Uterus (tissue), 4 donors: ENCODE measurements around the gene ZBTB2. TPM values are rescaled to one million over a fixed set of nuclear protein-coding genes. Genes with fewer than 3 reads are reported as not detected.

Experiments used
- DNase-seq, 2 donors: peaks; one replicate each; pipeline ENCODE4 v3.0.0-alpha.2; 2019 to 2020
- H3K27ac ChIP-seq, 2 donors: fragments of 200-600 bp; sonication (generic); 1 replicate in 1 of 2; 2 replicates in 1 of 2; pipeline ENCODE4 v1.5.1; 2016 to 2018
- H3K27me3 ChIP-seq, 2 donors: fragments of 200-600 bp; sonication (generic); one replicate each; pipeline ENCODE4 v1.5.1; 2018 to 2019; ENCODE audit warnings: control low read depth in 1 of 2
- H3K36me3 ChIP-seq, 2 donors: fragments of 200-600 bp; sonication (generic); one replicate each; pipeline ENCODE4 v1.5.1; 2019; ENCODE audit warnings: control low read depth in 1 of 2
- H3K4me1 ChIP-seq, 2 donors: fragments of 200-600 bp; sonication (generic); one replicate each; pipeline ENCODE4 v1.5.1; 2018 to 2019; ENCODE audit warnings: control low read depth in 1 of 2
- H3K4me3 ChIP-seq, 2 donors: fragments of 200-600 bp; sonication (generic); 1 replicate in 1 of 2; 2 replicates in 1 of 2; pipeline ENCODE4 v1.5.1; 2018 to 2019; ENCODE audit warnings: mild to moderate bottlenecking in 1 of 2
- H3K9me3 ChIP-seq, 2 donors: fragments of 200-600 bp; sonication (generic); one replicate each; pipeline ENCODE4 v1.5.1; 2019; ENCODE audit warnings: control low read depth in 1 of 2
- POLR2A ChIP-seq, 2 donors: fragments of 450-650 bp; IDR thresholded peaks; one replicate each; pipeline ENCODE4 v1.6.1; 2016; ENCODE audit warnings: antibody characterized with exemption in 2 of 2, mild to moderate bottlenecking in 1 of 2, moderate library complexity in 1 of 2
- intact Hi-C: fragments of 100-400 bp; cut with DNase I; formaldehyde crosslinking; loops from one replicate; pipeline ENCODE4 v1.15.1; 2023; ENCODE audit warnings: low total_unique reads
- total RNA-seq, 4 donors: library from RNA; depleted of rRNA in 3 of 4; stranded (reverse); fragments of >200 nt in 3 of 4; gene quantifications; one replicate each; pipeline versions ENCODE4 v1.1.0 to v1.2.4, GENCODE V29; 2014 to 2023
- TF ChIP-seq, protein P1 (sequence below), 4 experiments: fragments of 200-600 bp in 2 of 4; fragments of 450-650 bp in 2 of 4; sonication (generic) in 2 of 4; IDR thresholded peaks; one replicate each; pipeline ENCODE4 v1.5.1; 2016 to 2019; ENCODE audit warnings: antibody characterized with exemption in 4 of 4, mild to moderate bottlenecking in 2 of 4, moderate library complexity in 1 of 4
- donor health status: DM: yes; HTN: yes; CAD: no.

Gene ZBTB2
- total RNA-seq, 4 donors from 2014 or later = 3.6 to 17.5 (median 6.8) TPM

DNA sequence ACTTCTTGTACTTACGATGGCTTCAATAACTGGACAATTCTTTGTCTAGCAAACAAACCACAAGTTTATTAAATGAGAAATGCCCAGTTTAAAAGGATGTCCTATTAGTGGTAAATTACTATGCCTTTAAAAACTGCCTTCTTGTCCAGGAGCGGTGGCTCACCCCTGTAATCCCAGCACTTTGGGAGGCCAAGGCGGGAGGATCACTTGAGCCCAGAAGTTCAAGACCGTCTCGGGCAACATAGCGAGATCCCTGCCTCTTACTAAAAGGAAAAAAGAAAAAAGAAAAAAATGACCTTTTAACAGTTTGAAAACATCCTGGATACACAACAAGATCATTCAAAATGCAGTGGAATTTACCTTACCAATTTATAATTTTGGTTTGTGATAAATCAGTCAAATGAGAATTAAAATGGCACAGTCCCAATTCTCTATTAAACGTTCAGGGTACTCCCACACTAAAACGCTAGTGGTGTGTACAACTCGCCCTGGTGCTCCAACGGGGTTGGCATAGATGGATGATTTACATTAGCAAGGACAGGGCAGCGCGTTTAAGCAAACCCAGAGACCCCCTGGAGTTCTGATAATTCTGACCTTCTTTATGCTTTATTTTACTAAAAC lies 2.3 kb downstream of the ZBTB2 start:
- Histone ChIP-seq H3K9me3 (no peaks in the 10 kb centered on the region), H3K4me1 (peaks cover 3 to 7% of the 10 kb centered on the region in 2 donors)

DNA sequence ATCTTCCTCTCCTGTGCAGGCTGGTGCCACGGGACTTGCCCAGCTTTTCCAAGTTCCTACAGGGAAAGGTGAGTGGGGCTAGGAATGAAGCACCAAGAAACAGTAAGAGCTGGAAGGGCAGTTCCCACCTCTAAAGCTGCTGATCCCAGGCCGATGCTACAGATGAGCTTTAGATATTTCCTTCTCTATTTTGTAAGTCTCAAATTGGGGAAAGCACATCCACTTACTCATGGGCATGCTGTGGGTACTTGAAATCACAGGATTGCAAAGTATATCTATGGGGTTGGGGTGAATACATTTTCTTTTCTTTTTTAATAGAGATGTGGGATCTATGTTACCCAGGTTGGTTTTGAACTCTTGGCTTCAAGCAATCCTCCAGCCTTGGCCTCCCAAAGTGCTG lies 3.1 kb downstream of the ZBTB2 start:
- no peaks in the 10 kb centered on the region for H3K27me3 ChIP-seq
- H3K4me1 ChIP-seq = peaks cover 3 to 7% of the 10 kb centered on the region in 2 donors
- no peak for DNase-seq
- no peak for TF ChIP-seq POLR2A (IDR thresholded peaks at IDR 0.05)
- TF ChIP-seq, protein P1, sequence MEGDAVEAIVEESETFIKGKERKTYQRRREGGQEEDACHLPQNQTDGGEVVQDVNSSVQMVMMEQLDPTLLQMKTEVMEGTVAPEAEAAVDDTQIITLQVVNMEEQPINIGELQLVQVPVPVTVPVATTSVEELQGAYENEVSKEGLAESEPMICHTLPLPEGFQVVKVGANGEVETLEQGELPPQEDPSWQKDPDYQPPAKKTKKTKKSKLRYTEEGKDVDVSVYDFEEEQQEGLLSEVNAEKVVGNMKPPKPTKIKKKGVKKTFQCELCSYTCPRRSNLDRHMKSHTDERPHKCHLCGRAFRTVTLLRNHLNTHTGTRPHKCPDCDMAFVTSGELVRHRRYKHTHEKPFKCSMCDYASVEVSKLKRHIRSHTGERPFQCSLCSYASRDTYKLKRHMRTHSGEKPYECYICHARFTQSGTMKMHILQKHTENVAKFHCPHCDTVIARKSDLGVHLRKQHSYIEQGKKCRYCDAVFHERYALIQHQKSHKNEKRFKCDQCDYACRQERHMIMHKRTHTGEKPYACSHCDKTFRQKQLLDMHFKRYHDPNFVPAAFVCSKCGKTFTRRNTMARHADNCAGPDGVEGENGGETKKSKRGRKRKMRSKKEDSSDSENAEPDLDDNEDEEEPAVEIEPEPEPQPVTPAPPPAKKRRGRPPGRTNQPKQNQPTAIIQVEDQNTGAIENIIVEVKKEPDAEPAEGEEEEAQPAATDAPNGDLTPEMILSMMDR (IDR thresholded peaks at IDR 0.05) = no peak
- H3K9me3 ChIP-seq = no peaks in the 10 kb centered on the region
- H3K27ac ChIP-seq = peak overlapping the region; percentile 99
- H3K4me3 ChIP-seq = no peak overlapping the region
- no peaks in the 10 kb centered on the region for H3K36me3 ChIP-seq
- intact Hi-C loops = no loop called here

More for the DNA sequence above, 2.3 kb downstream of the ZBTB2 start:
- intact Hi-C loops = no loop called here
- peak in 1 of 2 donors; percentile 35 for DNase-seq
- Histone ChIP-seq H3K27me3 (no peaks in the 10 kb centered on the region), H3K27ac (peak overlapping the region; percentile 99), H3K4me3 (peak overlapping the region; percentile 89 to 93), H3K36me3 (no peaks in the 10 kb centered on the region)
- no peak for TF ChIP-seq POLR2A (IDR thresholded peaks at IDR 0.05)
- TF ChIP-seq, protein P1 (IDR thresholded peaks at IDR 0.05) = no peak

DNA sequence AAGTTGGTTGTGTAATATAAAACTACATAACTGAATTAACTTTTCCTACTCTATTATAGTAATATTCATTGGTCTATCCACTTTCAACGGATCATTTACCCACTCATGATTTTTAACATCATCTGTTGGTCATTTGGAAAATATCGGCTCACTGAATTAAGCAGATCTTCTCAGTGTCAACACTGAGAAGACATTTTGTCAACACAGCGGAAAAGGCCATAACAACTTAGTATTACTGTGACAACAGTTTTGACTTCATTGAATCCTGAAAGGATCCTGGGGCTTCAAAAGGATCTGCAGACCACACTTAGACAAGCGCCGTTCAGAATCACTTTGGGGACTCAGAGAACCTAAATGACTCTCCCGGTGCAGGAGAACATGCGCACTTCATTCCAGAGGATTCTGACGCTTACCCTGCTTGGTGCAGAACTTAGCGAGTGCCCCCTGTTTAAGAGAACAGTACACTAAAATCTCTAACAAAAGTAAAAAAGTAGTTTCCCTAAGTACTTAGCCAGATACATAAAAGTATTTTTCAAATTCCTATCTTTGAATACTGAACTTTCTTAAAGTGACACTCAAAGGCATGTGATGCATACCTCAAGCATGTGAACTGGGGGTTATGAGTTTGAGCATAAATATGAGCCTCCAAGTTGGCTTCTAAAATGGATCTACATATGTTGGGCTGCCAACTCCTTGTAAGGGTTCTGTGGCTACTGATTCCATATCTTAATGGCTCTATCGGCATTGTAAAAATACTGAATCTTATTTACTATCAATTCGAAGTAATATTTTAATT lies 4.0 kb downstream of the ZBTB2 start:
- H3K4me3 ChIP-seq = no peak overlapping the region
- intact Hi-C loops = no loop called here
- no peak for DNase-seq
- no peaks in the 10 kb centered on the region for H3K36me3 ChIP-seq
- H3K9me3 ChIP-seq = no peaks in the 10 kb centered on the region
- H3K4me1 ChIP-seq = peaks cover 2 to 7% of the 10 kb centered on the region in 2 donors
- no peaks in the 10 kb centered on the region for H3K27me3 ChIP-seq
- TF ChIP-seq, protein P1 (IDR thresholded peaks at IDR 0.05) = no peak
- no peak for TF ChIP-seq POLR2A (IDR thresholded peaks at IDR 0.05)
- no peak overlapping the region for H3K27ac ChIP-seq

DNA sequence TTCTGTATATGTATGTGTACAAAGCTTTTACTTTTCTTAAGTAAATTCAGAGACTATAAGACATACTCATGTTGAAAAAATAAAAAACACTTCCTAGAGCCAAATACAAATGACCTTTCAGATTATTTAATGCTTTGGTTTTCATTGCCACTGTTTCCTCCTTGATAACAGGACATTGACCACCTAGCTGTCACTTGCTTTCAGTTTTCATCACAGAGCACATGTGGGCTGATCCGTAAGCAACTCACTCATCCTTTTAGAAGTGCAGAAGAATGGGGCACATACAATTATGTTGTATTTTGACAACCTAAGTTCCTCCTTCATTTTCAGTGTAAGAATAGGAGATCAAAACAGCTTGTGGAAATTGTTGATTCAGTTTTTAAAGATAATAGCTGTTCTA lies 6.2 kb downstream of the ZBTB2 start:
- no peaks in the 10 kb centered on the region for H3K9me3 ChIP-seq

More for the DNA sequence above, 6.2 kb downstream of the ZBTB2 start:
- TF ChIP-seq POLR2A (IDR thresholded peaks at IDR 0.05) = no peak
- TF ChIP-seq, protein P1 (IDR thresholded peaks at IDR 0.05) = no peak
- Histone ChIP-seq H3K27me3 (no peaks in the 10 kb centered on the region), H3K4me1 (peaks cover 0 to 7% of the 10 kb centered on the region in 2 donors), H3K27ac (no peak overlapping the region), H3K4me3 (no peak overlapping the region), H3K36me3 (no peaks in the 10 kb centered on the region)
- intact Hi-C loops = no loop called here
- no peak for DNase-seq
